HCT116 (cell line): ENCODE data around the gene HSPG2.

Experiments used
- POLR2A ChIP-seq: IDR thresholded peaks from 2 replicates; pipeline ENCODE4 v1.7.0; 2011; ENCODE audit warnings: borderline replicate concordance; ENCODE audit not compliant: insufficient read depth, insufficient read length; ENCODE audit errors: extremely low read depth
- TF ChIP-seq, protein P1 (sequence below), 3 experiments: fragments of 200-600 bp in 1 of 3; sonication (generic) in 1 of 3; IDR thresholded peaks in 2 of 3; conservative IDR thresholded peaks in 1 of 3; 2 replicates each; pipeline ENCODE4 v1.5.1; 2012 to 2017; ENCODE audit warnings: low read depth in 2 of 3, low read length in 2 of 3, antibody characterized with exemption in 1 of 3, borderline replicate concordance in 1 of 3, control low read depth in 1 of 3, mild to moderate bottlenecking in 1 of 3, mixed read lengths in 1 of 3, mixed run types in 1 of 3, moderate library complexity in 1 of 3; ENCODE audit not compliant: insufficient read depth in 1 of 3

DNA sequence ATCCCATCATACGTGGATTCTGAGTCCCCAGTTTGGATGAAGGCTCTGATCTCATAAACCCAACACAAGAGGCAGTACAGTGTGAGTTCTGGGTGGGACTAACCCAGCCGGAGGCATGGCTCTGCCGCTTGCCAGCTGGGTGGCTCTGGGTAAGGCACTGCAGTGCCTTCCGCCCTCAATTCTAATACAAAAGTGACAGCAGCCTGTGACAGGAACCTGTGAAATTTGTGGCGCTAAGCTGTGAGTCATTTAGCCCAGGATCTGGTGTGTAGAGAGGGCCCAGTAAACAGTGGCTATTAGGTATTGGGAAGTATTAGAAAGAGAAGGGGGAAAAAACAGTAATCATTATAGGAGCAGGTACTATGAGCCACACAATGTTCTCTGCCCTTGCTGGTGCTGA lies 23.3 kb downstream of the HSPG2 start:
- TF ChIP-seq POLR2A = no peak
- TF ChIP-seq, protein P1, sequence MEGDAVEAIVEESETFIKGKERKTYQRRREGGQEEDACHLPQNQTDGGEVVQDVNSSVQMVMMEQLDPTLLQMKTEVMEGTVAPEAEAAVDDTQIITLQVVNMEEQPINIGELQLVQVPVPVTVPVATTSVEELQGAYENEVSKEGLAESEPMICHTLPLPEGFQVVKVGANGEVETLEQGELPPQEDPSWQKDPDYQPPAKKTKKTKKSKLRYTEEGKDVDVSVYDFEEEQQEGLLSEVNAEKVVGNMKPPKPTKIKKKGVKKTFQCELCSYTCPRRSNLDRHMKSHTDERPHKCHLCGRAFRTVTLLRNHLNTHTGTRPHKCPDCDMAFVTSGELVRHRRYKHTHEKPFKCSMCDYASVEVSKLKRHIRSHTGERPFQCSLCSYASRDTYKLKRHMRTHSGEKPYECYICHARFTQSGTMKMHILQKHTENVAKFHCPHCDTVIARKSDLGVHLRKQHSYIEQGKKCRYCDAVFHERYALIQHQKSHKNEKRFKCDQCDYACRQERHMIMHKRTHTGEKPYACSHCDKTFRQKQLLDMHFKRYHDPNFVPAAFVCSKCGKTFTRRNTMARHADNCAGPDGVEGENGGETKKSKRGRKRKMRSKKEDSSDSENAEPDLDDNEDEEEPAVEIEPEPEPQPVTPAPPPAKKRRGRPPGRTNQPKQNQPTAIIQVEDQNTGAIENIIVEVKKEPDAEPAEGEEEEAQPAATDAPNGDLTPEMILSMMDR (IDR thresholded peaks at IDR 0.05 in 2 of 3, conservative IDR thresholded peaks at IDR 0.05 in 1 of 3; ENCODE audit: borderline replicate concordance in 1 of 3, insufficient read depth in 1 of 3, low read depth in 2 of 3, low read length in 2 of 3) = no peak
